SK-N-SH (cell line): Measurements from ENCODE around the gene PEX10.

Experiments used
- NRF1 ChIP-seq: IDR thresholded peaks from 2 replicates; pipeline ENCODE4 v1.6.1; 2012; ENCODE audit warnings: low read depth, mild to moderate bottlenecking, low read length
- SIN3A ChIP-seq: IDR thresholded peaks from 2 replicates; pipeline ENCODE4 v1.6.1; 2012; ENCODE audit warnings: low read depth, mild to moderate bottlenecking, low read length, moderate library complexity, borderline replicate concordance
- TAF1 ChIP-seq: IDR thresholded peaks from 2 replicates; pipeline ENCODE4 v1.6.1; 2012; ENCODE audit warnings: low read depth, mild to moderate bottlenecking, low read length, moderate library complexity, borderline replicate concordance
- USF2 ChIP-seq: fragments of 150-350 bp; IDR thresholded peaks from 2 replicates; pipeline ENCODE4 v1.6.1; 2017; ENCODE audit warnings: antibody characterized with exemption, low read length, low read depth, borderline replicate concordance

- TF ChIP-seq USF2 (no peak), NRF1 (no peak), TAF1 (no peak), SIN3A (no peak)
Measured at GRCh38 chr1:2395245-2395644, 17.1 kb downstream of the PEX10 start.
